ENCODE data around the gene CDIPT. TPM values are rescaled to one million over a fixed set of nuclear protein-coding genes. Genes with fewer than 3 reads are reported as not detected.

CDIPT gene
- total RNA-seq, 2 donors from 2014 or later, result 92.1 to 107 TPM

- ATAC-seq (ENCODE audit: insufficient number of reproducible peaks, low FRiP score, low read depth), result no peak
- peak overlapping the region; percentile 50 to 53 for H3K27ac ChIP-seq
- TF ChIP-seq, protein P1, sequence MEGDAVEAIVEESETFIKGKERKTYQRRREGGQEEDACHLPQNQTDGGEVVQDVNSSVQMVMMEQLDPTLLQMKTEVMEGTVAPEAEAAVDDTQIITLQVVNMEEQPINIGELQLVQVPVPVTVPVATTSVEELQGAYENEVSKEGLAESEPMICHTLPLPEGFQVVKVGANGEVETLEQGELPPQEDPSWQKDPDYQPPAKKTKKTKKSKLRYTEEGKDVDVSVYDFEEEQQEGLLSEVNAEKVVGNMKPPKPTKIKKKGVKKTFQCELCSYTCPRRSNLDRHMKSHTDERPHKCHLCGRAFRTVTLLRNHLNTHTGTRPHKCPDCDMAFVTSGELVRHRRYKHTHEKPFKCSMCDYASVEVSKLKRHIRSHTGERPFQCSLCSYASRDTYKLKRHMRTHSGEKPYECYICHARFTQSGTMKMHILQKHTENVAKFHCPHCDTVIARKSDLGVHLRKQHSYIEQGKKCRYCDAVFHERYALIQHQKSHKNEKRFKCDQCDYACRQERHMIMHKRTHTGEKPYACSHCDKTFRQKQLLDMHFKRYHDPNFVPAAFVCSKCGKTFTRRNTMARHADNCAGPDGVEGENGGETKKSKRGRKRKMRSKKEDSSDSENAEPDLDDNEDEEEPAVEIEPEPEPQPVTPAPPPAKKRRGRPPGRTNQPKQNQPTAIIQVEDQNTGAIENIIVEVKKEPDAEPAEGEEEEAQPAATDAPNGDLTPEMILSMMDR (IDR thresholded peaks at IDR 0.05), result no peak
Observed at GRCh38 chr16:29858974-29859373, 4.1 kb downstream of the CDIPT start.

DNA sequence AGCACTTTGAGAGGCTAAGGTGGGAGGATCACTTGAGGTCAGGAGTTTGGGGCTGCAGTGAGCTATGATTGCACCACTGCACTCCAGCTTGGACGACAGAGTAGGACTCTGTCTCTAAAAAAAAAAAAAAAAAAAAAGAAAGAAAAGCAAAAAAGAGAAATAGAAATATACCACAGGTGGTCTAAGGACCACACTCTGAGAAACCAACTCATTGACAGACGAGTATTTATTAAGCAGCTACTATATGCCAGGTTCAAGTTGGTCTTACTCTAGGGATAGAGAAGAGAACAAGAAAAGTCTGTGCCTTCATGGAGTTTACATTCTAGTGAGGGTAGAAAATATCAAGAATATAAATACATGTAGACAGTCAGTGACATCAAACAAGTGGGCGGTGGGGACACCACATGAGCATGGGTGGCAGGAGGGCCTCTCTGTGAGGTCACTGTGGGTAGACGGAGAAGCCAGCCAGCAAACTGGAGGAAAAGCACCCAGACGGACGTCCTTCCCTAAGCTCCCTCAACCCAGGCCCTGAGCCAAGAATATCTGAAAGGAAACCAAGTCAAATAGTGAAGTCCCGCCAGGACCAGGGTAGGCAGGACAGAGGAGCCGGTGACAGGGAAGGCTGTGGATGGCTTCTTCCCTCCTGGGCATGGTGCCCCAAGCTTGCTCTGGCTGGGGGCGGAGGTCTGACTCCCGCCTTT is 4.7 kb downstream of the CDIPT start:
- H3K9me3 ChIP-seq, result no peaks in the 10 kb centered on the region
- H3K36me3 ChIP-seq, result peaks cover 6% of the 10 kb centered on the region
- DNase-seq (ENCODE audit: low spot score) (peak; percentile 51), ATAC-seq (ENCODE audit: insufficient number of reproducible peaks, low FRiP score, low read depth) (no peak)
- peak overlapping the region; percentile 50 to 53 for H3K27ac ChIP-seq
- H3K27me3 ChIP-seq (replicated peaks; ENCODE audit: insufficient read depth), result no peaks in the 10 kb centered on the region
- H3K4me3 ChIP-seq, result no peak overlapping the region
- TF ChIP-seq, protein P1 (IDR thresholded peaks at IDR 0.05), result no peak
- H3K4me1 ChIP-seq (ENCODE audit: control insufficient read depth in 1 of 2, low read depth in 2 of 2), result peaks cover 12 to 44% of the 10 kb centered on the region in 2 donors

More at GRCh38 chr16:29858974-29859373, 4.1 kb downstream of the CDIPT start:
- DNase-seq (ENCODE audit: low spot score), result no peak
- no peaks in the 10 kb centered on the region for H3K9me3 ChIP-seq
- peaks cover 6% of the 10 kb centered on the region for H3K36me3 ChIP-seq
- H3K4me3 ChIP-seq, result no peak overlapping the region
- no peaks in the 10 kb centered on the region for H3K27me3 ChIP-seq (replicated peaks; ENCODE audit: insufficient read depth)
- peaks cover 12 to 48% of the 10 kb centered on the region in 2 donors for H3K4me1 ChIP-seq (ENCODE audit: control insufficient read depth in 1 of 2, low read depth in 2 of 2)

- ATAC-seq (ENCODE audit: insufficient number of reproducible peaks, low FRiP score, low read depth), result no peak
- TF ChIP-seq, protein P1 (IDR thresholded peaks at IDR 0.05), result no peak
- Histone ChIP-seq H3K4me1 (ENCODE audit: control insufficient read depth in 1 of 2, low read depth in 2 of 2) (peaks cover 11 to 41% of the 10 kb centered on the region in 2 donors), H3K9me3 (no peaks in the 10 kb centered on the region), H3K36me3 (peaks cover 6% of the 10 kb centered on the region), H3K27me3 (replicated peaks; ENCODE audit: insufficient read depth) (no peaks in the 10 kb centered on the region), H3K27ac (no peak overlapping the region), H3K4me3 (no peak overlapping the region)
- DNase-seq (ENCODE audit: low spot score), result no peak
Observed at GRCh38 chr16:29857133-29857760, 5.8 kb downstream of the CDIPT start.

DNA sequence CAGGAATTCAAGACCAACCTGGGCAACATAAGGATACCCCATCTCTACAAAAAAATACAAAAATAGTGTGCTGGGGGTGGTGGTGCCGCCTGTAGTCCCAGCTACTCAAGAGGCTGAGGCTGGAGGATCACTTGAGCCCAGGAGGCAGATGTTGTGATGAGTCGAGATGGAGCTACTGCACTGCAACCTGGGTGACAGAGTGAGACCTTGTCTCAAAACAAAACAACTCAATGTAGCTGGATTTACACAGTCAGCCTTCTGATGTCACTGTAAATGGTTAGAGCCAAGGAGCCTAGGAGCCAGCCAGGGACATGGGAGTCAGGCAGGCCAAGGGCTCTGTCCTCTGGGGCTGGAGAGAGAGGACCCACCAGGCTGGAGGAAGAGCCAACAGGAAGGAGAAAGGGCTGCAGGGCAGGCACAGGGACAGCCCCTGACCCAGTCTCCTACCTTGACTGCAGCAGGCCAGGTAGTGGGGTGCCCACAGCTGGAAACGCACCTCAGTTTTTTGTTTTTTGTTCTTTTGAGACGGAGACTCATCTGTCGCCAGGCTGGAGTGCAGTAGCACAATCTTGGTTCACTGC is 8.4 kb downstream of the CDIPT start:
- H3K27ac ChIP-seq, result no peak overlapping the region
- no peaks in the 10 kb centered on the region for H3K9me3 ChIP-seq
- DNase-seq (ENCODE audit: low spot score) (no peak), ATAC-seq (ENCODE audit: insufficient number of reproducible peaks, low FRiP score, low read depth) (no peak)
- no peak overlapping the region for H3K4me3 ChIP-seq
- H3K36me3 ChIP-seq, result no peaks in the 10 kb centered on the region
- TF ChIP-seq, protein P1 (IDR thresholded peaks at IDR 0.05), result no peak
- H3K4me1 ChIP-seq (ENCODE audit: control insufficient read depth in 1 of 2, low read depth in 2 of 2), result peaks cover 4 to 19% of the 10 kb centered on the region in 2 donors
- no peaks in the 10 kb centered on the region for H3K27me3 ChIP-seq (replicated peaks; ENCODE audit: insufficient read depth)

GRCh38 chr16:29852654-29853053 is 10.4 kb downstream of the CDIPT start:
- Histone ChIP-seq H3K27me3 (replicated peaks; ENCODE audit: insufficient read depth) (no peaks in the 10 kb centered on the region), H3K4me1 (ENCODE audit: control insufficient read depth in 1 of 2, low read depth in 2 of 2) (no peaks in the 10 kb centered on the region), H3K9me3 (no peaks in the 10 kb centered on the region), H3K36me3 (peaks cover 2% of the 10 kb centered on the region), H3K4me3 (no peak overlapping the region), H3K27ac (no peak overlapping the region)
- TF ChIP-seq, protein P1 (IDR thresholded peaks at IDR 0.05), result no peak
- DNase-seq (ENCODE audit: low spot score) (no peak), ATAC-seq (ENCODE audit: insufficient number of reproducible peaks, low FRiP score, low read depth) (no peak)

All from thoracic aorta (tissue), 2 donors.